H1 (cell line): Measurements from ENCODE around the gene GSK3B.

Experiments used
- CEBPB ChIP-seq: IDR thresholded peaks from 2 replicates; pipeline ENCODE4 v1.6.1; 2012; ENCODE audit warnings: low read depth, low read length
- CTCF ChIP-seq, 3 experiments: IDR thresholded peaks; 1 replicate in 2 of 3; 2 replicates in 1 of 3; pipeline versions ENCODE4 v1.5.1 to v1.6.1; 2011; ENCODE audit warnings: low read length in 3 of 3, mild to moderate bottlenecking in 3 of 3, inconsistent platforms in 2 of 3, low read depth in 1 of 3, moderate library complexity in 1 of 3; ENCODE audit not compliant: insufficient read depth in 1 of 3; ENCODE audit errors: control extremely low read depth in 1 of 3
- EZH2 ChIP-seq: fragments of 200-600 bp; sonication (generic); IDR thresholded peaks from 2 replicates; pipeline ENCODE4 v1.7.1; 2012; ENCODE audit warnings: low read depth, mild to moderate bottlenecking, moderate library complexity, low read length, inconsistent platforms; ENCODE audit not compliant: severe bottlenecking
- GABPA ChIP-seq: IDR thresholded peaks from 2 replicates; pipeline ENCODE4 v1.6.1; 2011; ENCODE audit warnings: mild to moderate bottlenecking, low read length, moderate library complexity, borderline replicate concordance; ENCODE audit not compliant: insufficient read depth
- JUND ChIP-seq: IDR thresholded peaks from 2 replicates; pipeline ENCODE4 v1.6.1; 2011; ENCODE audit warnings: mild to moderate bottlenecking, improper control_type of control experiment, low read length
- KDM1A ChIP-seq: fragments of 200-600, 300-600 bp; sonication (generic); IDR thresholded peaks from 2 replicates; pipeline ENCODE4 v1.7.1; 2016; ENCODE audit warnings: mild to moderate bottlenecking, low read length, borderline replicate concordance
- POLR2A ChIP-seq, 2 experiments: IDR thresholded peaks; 1 replicate in 1 of 2; 2 replicates in 1 of 2; pipeline ENCODE4 v1.6.1; 2011; ENCODE audit warnings: low read depth in 2 of 2, low read length in 2 of 2, mild to moderate bottlenecking in 2 of 2; ENCODE audit errors: control extremely low read depth in 1 of 2
- POLR2AphosphoS5 ChIP-seq: IDR thresholded peaks from 2 replicates; pipeline ENCODE4 v1.6.1; 2011; ENCODE audit warnings: low read depth, low read length
- RAD21 ChIP-seq, 2 experiments: IDR thresholded peaks in 1 of 2; conservative IDR thresholded peaks in 1 of 2; 2 replicates each; pipeline ENCODE4 v1.6.1; 2011; ENCODE audit warnings: low read depth in 2 of 2, low read length in 2 of 2, improper control_type of control experiment in 1 of 2, inconsistent platforms in 1 of 2, mild to moderate bottlenecking in 1 of 2, moderate library complexity in 1 of 2
- SP1 ChIP-seq: IDR thresholded peaks from 2 replicates; pipeline ENCODE4 v1.6.1; 2011; ENCODE audit warnings: low read depth, low read length
- SP2 ChIP-seq: IDR thresholded peaks from 2 replicates; pipeline ENCODE4 v1.6.1; 2012; ENCODE audit warnings: mild to moderate bottlenecking, low read length, inconsistent platforms
- ZNF274 ChIP-seq: IDR thresholded peaks from 2 replicates; pipeline ENCODE4 v1.7.0; 2012; ENCODE audit warnings: low read length, borderline replicate concordance; ENCODE audit errors: extremely low read depth

DNA sequence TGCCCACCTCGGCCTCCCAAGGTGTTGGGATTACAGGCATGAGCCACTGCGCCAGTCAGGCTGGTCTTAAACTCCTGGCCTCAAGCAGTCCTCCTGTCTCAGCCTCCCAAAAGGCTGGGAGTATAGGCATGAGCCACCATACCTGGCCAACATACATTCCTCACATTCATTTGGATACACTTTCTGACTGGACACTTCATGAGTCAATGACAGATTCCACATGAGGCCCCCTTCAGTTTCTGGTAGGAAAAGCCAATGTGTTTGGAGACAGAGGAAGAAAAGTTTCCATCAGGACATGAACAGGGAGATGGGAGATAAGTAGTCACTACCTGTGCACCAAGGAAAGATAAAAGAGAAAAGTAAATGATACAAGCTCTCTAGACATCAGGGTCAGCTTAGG, 49.4 kb upstream of the GSK3B start:
- TF ChIP-seq GABPA (no peak), POLR2A (IDR thresholded peaks at IDR 0.05; ENCODE audit: control extremely low read depth in 1 of 2, low read depth in 2 of 2, low read length in 2 of 2) (no peak), SP2 (no peak), JUND (no peak), CEBPB (no peak), CTCF (IDR thresholded peaks at IDR 0.05; ENCODE audit: control extremely low read depth in 1 of 3, insufficient read depth in 1 of 3, low read depth in 1 of 3, low read length in 3 of 3) (no peak), SP1 (no peak), RAD21 (IDR thresholded peaks at IDR 0.05 in 1 of 2, conservative IDR thresholded peaks at IDR 0.05 in 1 of 2; ENCODE audit: low read depth in 2 of 2, low read length in 2 of 2) (no peak), KDM1A (no peak), EZH2 (no peak), POLR2AphosphoS5 (no peak), ZNF274 (no peak)
